Measurements from ENCODE around the gene HMOX2. TPM values are rescaled to one million over a fixed set of nuclear protein-coding genes. Genes with fewer than 3 reads are reported as not detected.

The HMOX2 gene
- total and polyA plus RNA-seq, 2 of the 13 experiments (the other 11 are each of a cell fraction or from before 2014, with no cell fraction given), result 60.3 to 70.4 TPM

GRCh38 chr16:4461250-4462085 lies 14.7 kb upstream of the HMOX2 start (continued):
- TF ChIP-seq, protein P1, sequence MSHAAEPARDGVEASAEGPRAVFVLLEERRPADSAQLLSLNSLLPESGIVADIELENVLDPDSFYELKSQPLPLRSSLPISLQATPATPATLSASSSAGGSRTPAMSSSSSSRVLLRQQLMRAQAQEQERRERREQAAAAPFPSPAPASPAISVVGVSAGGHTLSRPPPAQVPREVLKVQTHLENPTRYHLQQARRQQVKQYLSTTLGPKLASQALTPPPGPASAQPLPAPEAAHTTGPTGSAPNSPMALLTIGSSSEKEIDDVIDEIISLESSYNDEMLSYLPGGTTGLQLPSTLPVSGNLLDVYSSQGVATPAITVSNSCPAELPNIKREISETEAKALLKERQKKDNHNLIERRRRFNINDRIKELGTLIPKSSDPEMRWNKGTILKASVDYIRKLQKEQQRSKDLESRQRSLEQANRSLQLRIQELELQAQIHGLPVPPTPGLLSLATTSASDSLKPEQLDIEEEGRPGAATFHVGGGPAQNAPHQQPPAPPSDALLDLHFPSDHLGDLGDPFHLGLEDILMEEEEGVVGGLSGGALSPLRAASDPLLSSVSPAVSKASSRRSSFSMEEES (CRISPR knock-in tag; IDR thresholded peaks at IDR 0.05), result peak; percentile 16
- TF ChIP-seq CEBPG (CRISPR knock-in tag; IDR thresholded peaks at IDR 0.05) (peak; percentile 2; the same call in 1 of the 2 replicates), SOX5 (CRISPR knock-in tag; IDR thresholded peaks at IDR 0.05; ENCODE audit: borderline replicate concordance) (peak; percentile 95), MIER3 (CRISPR knock-in tag; IDR thresholded peaks at IDR 0.05; ENCODE audit: borderline replicate concordance) (peak; percentile 53; the same call in 1 of the 2 replicates), ZNF569 (CRISPR knock-in tag; IDR thresholded peaks at IDR 0.05; ENCODE audit: borderline replicate concordance) (no peak), ZBTB26 (CRISPR knock-in tag; IDR thresholded peaks at IDR 0.05; ENCODE audit: borderline replicate concordance) (no peak; the same call in none of the 2 replicates), ZNF567 (CRISPR knock-in tag; IDR thresholded peaks at IDR 0.05; ENCODE audit: borderline replicate concordance) (peak; percentile 73; the same call in 1 of the 2 replicates), ZNF609 (CRISPR knock-in tag; IDR thresholded peaks at IDR 0.05; ENCODE audit: borderline replicate concordance) (peak; percentile 79), PRPF4 (IDR thresholded peaks at IDR 0.05; ENCODE audit: low read depth, low read length, poor library complexity, severe bottlenecking) (no peak), ZNF7 (CRISPR knock-in tag; IDR thresholded peaks at IDR 0.05) (no peak), HDAC2 (CRISPR knock-in tag; IDR thresholded peaks at IDR 0.05) (peak; percentile 62; the same call in 1 of the 2 replicates), ZNF547 (CRISPR knock-in tag; IDR thresholded peaks at IDR 0.05) (peak; percentile 76; the same call in 1 of the 2 replicates), ZNF776 (CRISPR knock-in tag; IDR thresholded peaks at IDR 0.05) (no peak)
- TF ChIP-seq, protein P2, sequence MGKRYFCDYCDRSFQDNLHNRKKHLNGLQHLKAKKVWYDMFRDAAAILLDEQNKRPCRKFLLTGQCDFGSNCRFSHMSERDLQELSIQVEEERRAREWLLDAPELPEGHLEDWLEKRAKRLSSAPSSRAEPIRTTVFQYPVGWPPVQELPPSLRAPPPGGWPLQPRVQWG (CRISPR knock-in tag; IDR thresholded peaks at IDR 0.05; ENCODE audit: borderline replicate concordance, low read depth), result no peak
- TF ChIP-seq, protein P3, sequence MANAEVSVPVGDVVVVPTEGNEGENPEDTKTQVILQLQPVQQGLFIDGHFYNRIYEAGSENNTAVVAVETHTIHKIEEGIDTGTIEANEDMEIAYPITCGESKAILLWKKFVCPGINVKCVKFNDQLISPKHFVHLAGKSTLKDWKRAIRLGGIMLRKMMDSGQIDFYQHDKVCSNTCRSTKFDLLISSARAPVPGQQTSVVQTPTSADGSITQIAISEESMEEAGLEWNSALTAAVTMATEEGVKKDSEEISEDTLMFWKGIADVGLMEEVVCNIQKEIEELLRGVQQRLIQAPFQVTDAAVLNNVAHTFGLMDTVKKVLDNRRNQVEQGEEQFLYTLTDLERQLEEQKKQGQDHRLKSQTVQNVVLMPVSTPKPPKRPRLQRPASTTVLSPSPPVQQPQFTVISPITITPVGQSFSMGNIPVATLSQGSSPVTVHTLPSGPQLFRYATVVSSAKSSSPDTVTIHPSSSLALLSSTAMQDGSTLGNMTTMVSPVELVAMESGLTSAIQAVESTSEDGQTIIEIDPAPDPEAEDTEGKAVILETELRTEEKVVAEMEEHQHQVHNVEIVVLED (CRISPR knock-in tag; IDR thresholded peaks at IDR 0.05; ENCODE audit: borderline replicate concordance), result peak; percentile 61; the same call in 1 of the 2 replicates
- TF ChIP-seq, protein P4, sequence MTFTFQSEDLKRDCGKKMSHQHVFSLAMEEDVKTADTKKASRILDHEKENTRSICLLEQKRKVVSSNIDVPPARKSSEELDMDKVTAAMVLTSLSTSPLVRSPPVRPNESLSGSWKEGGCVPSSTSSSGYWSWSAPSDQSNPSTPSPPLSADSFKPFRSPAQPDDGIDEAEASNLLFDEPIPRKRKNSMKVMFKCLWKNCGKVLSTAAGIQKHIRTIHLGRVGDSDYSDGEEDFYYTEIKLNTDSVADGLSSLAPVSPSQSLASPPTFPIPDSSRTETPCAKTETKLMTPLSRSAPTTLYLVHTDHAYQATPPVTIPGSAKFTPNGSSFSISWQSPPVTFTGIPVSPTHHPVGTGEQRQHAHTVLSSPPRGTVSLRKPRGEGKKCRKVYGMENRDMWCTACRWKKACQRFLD (CRISPR knock-in tag; IDR thresholded peaks at IDR 0.05; ENCODE audit: borderline replicate concordance), result 0 out of 2 replicates have a peak, but pooled peaks have one; percentile 78
